Breast epithelium (tissue), 3 donors: ENCODE measurements around the gene LDLRAD3.

ENCODE experiments used
- POLR2A ChIP-seq: fragments of 450-650 bp; IDR thresholded peaks from one replicate; pipeline ENCODE4 v1.6.1; 2016; ENCODE audit warnings: antibody characterized with exemption, mild to moderate bottlenecking, moderate library complexity
- TF ChIP-seq, protein P1 (sequence below), 3 donors: fragments of 450-650 bp; IDR thresholded peaks; one replicate each; pipeline ENCODE4 v1.5.1; 2016 to 2017; ENCODE audit warnings: antibody characterized with exemption in 3 of 3, mild to moderate bottlenecking in 3 of 3, moderate library complexity in 3 of 3

DNA sequence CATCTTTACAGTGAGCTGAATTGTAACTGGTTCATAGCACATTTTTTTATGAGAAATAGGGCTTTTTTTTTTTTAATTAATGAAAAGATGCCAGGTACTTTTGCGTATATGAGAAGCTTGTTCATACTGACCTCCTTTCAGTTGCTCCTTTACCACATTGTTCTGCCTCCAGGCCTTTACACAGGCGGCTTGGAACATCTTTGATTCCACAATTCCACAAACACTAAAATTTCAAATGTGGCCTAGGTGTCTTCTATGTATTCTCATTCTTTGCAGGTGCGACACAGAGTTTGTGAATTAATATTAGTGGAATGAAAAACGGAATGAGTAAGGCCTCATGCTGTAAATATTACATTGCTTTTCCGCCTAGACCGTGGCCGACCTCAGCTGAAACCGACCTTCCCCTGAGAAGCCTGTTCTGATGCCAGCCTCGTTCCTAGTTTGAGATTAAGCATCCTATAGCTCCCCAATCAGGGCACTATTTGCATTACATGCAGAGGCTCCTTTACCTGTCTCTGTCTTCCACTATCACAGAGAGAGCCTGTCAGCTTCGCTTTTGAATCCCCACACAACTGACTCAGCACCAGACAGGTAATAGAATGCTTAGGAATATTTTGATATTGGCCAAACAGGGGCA, 125.8 kb downstream of the LDLRAD3 start:
- no peak for TF ChIP-seq POLR2A
- TF ChIP-seq, protein P1, sequence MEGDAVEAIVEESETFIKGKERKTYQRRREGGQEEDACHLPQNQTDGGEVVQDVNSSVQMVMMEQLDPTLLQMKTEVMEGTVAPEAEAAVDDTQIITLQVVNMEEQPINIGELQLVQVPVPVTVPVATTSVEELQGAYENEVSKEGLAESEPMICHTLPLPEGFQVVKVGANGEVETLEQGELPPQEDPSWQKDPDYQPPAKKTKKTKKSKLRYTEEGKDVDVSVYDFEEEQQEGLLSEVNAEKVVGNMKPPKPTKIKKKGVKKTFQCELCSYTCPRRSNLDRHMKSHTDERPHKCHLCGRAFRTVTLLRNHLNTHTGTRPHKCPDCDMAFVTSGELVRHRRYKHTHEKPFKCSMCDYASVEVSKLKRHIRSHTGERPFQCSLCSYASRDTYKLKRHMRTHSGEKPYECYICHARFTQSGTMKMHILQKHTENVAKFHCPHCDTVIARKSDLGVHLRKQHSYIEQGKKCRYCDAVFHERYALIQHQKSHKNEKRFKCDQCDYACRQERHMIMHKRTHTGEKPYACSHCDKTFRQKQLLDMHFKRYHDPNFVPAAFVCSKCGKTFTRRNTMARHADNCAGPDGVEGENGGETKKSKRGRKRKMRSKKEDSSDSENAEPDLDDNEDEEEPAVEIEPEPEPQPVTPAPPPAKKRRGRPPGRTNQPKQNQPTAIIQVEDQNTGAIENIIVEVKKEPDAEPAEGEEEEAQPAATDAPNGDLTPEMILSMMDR (IDR thresholded peaks at IDR 0.05): peak in 2 of 3 donors; percentile 38 to 47
